Measurements from ENCODE around the gene TSHZ2. TPM values are rescaled to one million over a fixed set of nuclear protein-coding genes. Genes with fewer than 3 reads are reported as not detected.

The TSHZ2 gene
- total RNA-seq, 1 donor from 2014 or later, result 19.8 TPM

DNA sequence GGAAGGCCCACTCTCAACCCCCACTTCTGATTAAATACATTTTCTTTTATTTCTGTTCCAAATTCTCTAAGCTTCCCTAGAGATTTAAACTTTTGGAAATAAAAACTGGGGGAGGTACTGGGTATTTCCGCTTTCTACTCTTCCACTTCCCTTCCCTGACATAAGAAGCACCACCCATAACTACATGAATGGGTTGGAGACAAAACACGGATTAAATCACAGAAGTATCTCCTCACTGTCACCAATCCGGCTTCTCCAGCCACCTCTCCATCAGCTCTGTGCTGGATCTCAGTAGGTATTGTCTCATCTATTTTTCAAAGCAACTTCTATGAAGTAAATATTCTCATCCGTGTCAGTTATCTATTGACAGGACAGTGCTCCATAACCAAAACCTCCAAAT is 150.7 kb downstream of the TSHZ2 start:
- peaks cover 3% of the 10 kb centered on the region for H3K27me3 Mint-ChIP-seq (ENCODE audit: low read depth)
- H3K27ac Mint-ChIP-seq, result no peak overlapping the region
- H3K36me3 Mint-ChIP-seq (ENCODE audit: low read depth), result no peaks in the 10 kb centered on the region
- H3K9me3 Mint-ChIP-seq, result no peaks in the 10 kb centered on the region
- no peak overlapping the region for H3K4me3 Mint-ChIP-seq (ENCODE audit: low read depth)
- H3K4me1 Mint-ChIP-seq (ENCODE audit: low read depth), result peaks cover 3% of the 10 kb centered on the region
- DNase-seq (ENCODE audit: low spot score), result no peak
- intact Hi-C loops (cut with micrococcal nuclease), result no loop called here

GRCh38 chr20:53124075-53124551 is 152.0 kb downstream of the TSHZ2 start:
- Mint-ChIP-seq H3K4me1 (ENCODE audit: low read depth) (peaks cover 8% of the 10 kb centered on the region), H3K9me3 (no peaks in the 10 kb centered on the region), H3K27me3 (ENCODE audit: low read depth) (peaks cover 3% of the 10 kb centered on the region), H3K4me3 (ENCODE audit: low read depth) (no peak overlapping the region), H3K27ac (no peak overlapping the region), H3K36me3 (ENCODE audit: low read depth) (no peaks in the 10 kb centered on the region)
- DNase-seq (ENCODE audit: low spot score), result no peak
- intact Hi-C loops (cut with micrococcal nuclease), result no loop called here

GRCh38 chr20:53124803-53125202 is 152.6 kb downstream of the TSHZ2 start:
- no peak overlapping the region for H3K4me3 Mint-ChIP-seq (ENCODE audit: low read depth)
- intact Hi-C loops (cut with micrococcal nuclease), result no loop called here
- H3K36me3 Mint-ChIP-seq (ENCODE audit: low read depth), result no peaks in the 10 kb centered on the region
- H3K4me1 Mint-ChIP-seq (ENCODE audit: low read depth), result peaks cover 8% of the 10 kb centered on the region
- H3K27ac Mint-ChIP-seq, result no peak overlapping the region
- no peak for DNase-seq (ENCODE audit: low spot score)
- no peaks in the 10 kb centered on the region for H3K9me3 Mint-ChIP-seq
- H3K27me3 Mint-ChIP-seq (ENCODE audit: low read depth), result peaks cover 2% of the 10 kb centered on the region

DNA sequence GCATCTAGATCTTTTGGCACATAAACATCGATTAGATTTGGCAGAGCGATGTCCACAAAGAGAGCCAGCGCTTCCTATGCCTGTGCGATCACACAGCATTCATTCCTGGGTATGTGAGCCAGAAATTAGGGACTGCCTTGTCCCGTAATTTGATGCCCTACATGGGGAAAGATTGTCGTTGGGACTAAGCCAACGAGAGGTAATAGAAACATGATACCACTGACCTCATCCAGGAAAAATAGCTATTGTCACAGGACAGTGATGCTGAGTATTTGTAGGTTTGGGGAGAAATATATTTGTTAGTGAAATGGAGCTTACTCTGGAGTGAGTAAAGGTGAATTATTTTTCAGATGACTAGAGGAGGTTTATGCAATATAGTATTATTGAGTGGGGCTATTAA is 154.0 kb downstream of the TSHZ2 start:
- no peaks in the 10 kb centered on the region for H3K27me3 Mint-ChIP-seq (ENCODE audit: low read depth)
- peaks cover 8% of the 10 kb centered on the region for H3K4me1 Mint-ChIP-seq (ENCODE audit: low read depth)
- no peak for DNase-seq (ENCODE audit: low spot score)
- H3K4me3 Mint-ChIP-seq (ENCODE audit: low read depth), result no peak overlapping the region
- intact Hi-C loops (cut with micrococcal nuclease), result no loop called here
- no peaks in the 10 kb centered on the region for H3K9me3 Mint-ChIP-seq
- no peaks in the 10 kb centered on the region for H3K36me3 Mint-ChIP-seq (ENCODE audit: low read depth)
- H3K27ac Mint-ChIP-seq, result no peak overlapping the region

DNA sequence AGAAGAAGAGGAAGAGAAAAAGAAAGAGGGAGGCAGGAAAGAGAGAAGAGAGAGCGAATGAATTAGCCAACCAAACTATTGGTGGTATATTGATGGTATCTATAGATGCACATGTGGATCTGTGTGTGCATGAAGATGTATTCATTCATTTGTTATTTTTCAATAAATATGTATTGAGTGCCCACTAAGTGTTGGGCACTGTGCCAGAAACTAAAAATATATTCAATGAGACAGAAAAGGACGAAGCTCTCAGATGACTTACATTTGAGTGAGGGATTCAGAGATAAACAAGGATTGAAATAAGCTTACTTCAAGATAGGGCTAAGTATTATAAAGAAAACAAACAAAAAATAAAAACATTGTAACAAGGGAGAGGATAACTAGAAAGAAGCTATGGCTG is 154.9 kb downstream of the TSHZ2 start:
- H3K27me3 Mint-ChIP-seq (ENCODE audit: low read depth), result no peaks in the 10 kb centered on the region
- DNase-seq (ENCODE audit: low spot score), result no peak
- H3K4me1 Mint-ChIP-seq (ENCODE audit: low read depth), result peaks cover 8% of the 10 kb centered on the region
- H3K4me3 Mint-ChIP-seq (ENCODE audit: low read depth), result no peak overlapping the region
- no peaks in the 10 kb centered on the region for H3K9me3 Mint-ChIP-seq
- intact Hi-C loops (cut with micrococcal nuclease), result no loop called here
- H3K36me3 Mint-ChIP-seq (ENCODE audit: low read depth), result no peaks in the 10 kb centered on the region
- H3K27ac Mint-ChIP-seq, result no peak overlapping the region

DNA sequence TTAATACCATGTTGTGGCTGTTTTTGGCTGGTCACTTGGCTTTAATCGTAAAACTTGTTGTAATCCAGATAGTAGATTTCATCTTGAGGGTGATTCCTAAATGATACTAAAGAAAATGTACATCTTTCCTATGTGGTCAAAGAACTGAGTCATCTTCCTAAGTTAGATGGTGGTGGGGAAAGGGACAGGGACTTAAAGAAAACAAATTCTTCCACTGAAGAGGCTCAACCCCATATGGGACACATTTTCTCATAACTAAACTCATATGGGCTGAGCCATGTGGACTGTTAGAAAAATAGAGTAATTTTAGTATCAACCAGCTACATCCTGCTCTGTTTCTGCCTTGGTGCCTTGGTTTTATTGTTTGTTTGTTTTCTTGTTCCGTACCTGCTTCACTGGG is 155.8 kb downstream of the TSHZ2 start:
- H3K27ac Mint-ChIP-seq, result peak overlapping the region; percentile 38

GRCh38 chr20:53129563-53129962 is 157.4 kb downstream of the TSHZ2 start:
- Mint-ChIP-seq H3K9me3 (no peaks in the 10 kb centered on the region), H3K4me3 (ENCODE audit: low read depth) (no peak overlapping the region), H3K4me1 (ENCODE audit: low read depth) (peaks cover 8% of the 10 kb centered on the region), H3K36me3 (ENCODE audit: low read depth) (no peaks in the 10 kb centered on the region), H3K27me3 (ENCODE audit: low read depth) (no peaks in the 10 kb centered on the region), H3K27ac (no peak overlapping the region)
- intact Hi-C loops (cut with micrococcal nuclease), result no loop called here
- DNase-seq (ENCODE audit: low spot score), result no peak

More for the DNA sequence above, 155.8 kb downstream of the TSHZ2 start:
- intact Hi-C loops (cut with micrococcal nuclease), result no loop called here
- Mint-ChIP-seq H3K27me3 (ENCODE audit: low read depth) (no peaks in the 10 kb centered on the region), H3K9me3 (no peaks in the 10 kb centered on the region), H3K4me3 (ENCODE audit: low read depth) (no peak overlapping the region), H3K36me3 (ENCODE audit: low read depth) (no peaks in the 10 kb centered on the region), H3K4me1 (ENCODE audit: low read depth) (peaks cover 8% of the 10 kb centered on the region)
- no peak for DNase-seq (ENCODE audit: low spot score)

DNA sequence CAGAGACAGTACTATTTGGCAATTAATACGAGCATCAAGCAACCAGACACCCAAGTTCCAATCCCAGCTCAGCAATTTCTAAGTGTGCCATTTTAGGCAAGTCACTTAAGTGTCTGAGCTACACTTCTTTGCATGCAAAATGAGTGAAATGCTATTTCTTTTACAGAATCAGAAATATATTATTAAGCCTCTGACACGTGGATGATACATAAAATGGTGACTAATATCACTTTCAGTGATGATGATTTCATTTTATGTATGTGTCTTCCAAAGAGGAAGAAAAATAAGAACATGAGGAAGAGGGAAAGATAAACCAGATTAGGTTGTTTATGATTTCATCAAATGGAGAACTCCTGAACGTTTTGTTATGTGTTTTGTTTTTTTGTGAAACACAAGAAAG is 158.6 kb downstream of the TSHZ2 start:
- Mint-ChIP-seq H3K4me3 (ENCODE audit: low read depth) (no peak overlapping the region), H3K9me3 (no peaks in the 10 kb centered on the region), H3K27me3 (ENCODE audit: low read depth) (no peaks in the 10 kb centered on the region), H3K36me3 (ENCODE audit: low read depth) (no peaks in the 10 kb centered on the region), H3K4me1 (ENCODE audit: low read depth) (peaks cover 8% of the 10 kb centered on the region), H3K27ac (no peak overlapping the region)
- intact Hi-C loops (cut with micrococcal nuclease), result no loop called here
- no peak for DNase-seq (ENCODE audit: low spot score)

DNA sequence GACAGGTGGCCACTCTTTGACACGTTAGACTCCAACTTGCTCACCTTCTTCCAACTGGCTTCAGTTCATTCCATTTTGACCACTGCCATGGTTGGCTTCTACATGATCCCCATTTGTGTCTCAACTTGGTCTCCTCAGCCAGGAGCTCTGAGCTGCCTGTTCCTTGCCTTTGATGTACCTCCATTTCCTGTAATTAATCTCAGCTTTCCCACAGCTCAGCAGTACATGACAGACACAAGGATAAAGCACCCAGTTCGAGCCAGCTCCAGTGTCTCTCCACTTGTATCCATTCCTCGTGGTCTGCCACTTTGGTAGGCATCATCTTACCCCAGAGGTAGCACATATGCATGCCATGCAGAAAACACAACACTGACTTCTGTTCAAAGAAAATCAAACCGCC is 161.0 kb downstream of the TSHZ2 start:
- H3K9me3 Mint-ChIP-seq, result no peaks in the 10 kb centered on the region
- intact Hi-C loops (cut with micrococcal nuclease), result no loop called here
- no peak for DNase-seq (ENCODE audit: low spot score)
- H3K27me3 Mint-ChIP-seq (ENCODE audit: low read depth), result no peaks in the 10 kb centered on the region
- peaks cover 3% of the 10 kb centered on the region for H3K4me1 Mint-ChIP-seq (ENCODE audit: low read depth)
- no peaks in the 10 kb centered on the region for H3K36me3 Mint-ChIP-seq (ENCODE audit: low read depth)
- H3K27ac Mint-ChIP-seq, result no peak overlapping the region
- H3K4me3 Mint-ChIP-seq (ENCODE audit: low read depth), result no peak overlapping the region

DNA sequence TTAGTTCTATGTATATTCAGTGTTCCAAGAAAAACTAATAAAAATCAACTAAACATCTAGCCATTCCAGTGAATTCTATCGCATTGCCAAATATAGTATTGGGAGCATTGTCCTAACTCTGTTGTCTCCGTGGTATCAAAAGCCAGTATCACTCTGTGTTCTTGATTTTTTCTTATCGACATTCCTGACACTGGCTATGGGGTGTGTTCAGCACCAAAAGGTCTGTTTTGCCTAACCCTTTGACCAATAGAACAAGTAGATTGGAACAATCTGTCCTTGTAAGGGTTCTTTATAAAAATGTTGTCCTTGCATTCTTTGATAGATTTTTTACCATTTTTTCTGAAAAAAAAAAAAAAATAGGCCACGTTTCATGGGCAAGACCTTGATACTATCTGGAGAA is 161.5 kb downstream of the TSHZ2 start:
- peaks cover 4% of the 10 kb centered on the region for H3K4me1 Mint-ChIP-seq (ENCODE audit: low read depth)

GRCh38 chr20:53136473-53136872 is 164.3 kb downstream of the TSHZ2 start:
- Mint-ChIP-seq H3K36me3 (ENCODE audit: low read depth) (peaks cover 1% of the 10 kb centered on the region), H3K4me1 (ENCODE audit: low read depth) (peaks cover 14% of the 10 kb centered on the region), H3K27ac (no peak overlapping the region), H3K4me3 (ENCODE audit: low read depth) (no peak overlapping the region), H3K27me3 (ENCODE audit: low read depth) (no peaks in the 10 kb centered on the region), H3K9me3 (no peaks in the 10 kb centered on the region)
- intact Hi-C loops (cut with micrococcal nuclease), result no loop called here
- DNase-seq (ENCODE audit: low spot score), result no peak

More for the DNA sequence above, 161.5 kb downstream of the TSHZ2 start:
- H3K27ac Mint-ChIP-seq, result no peak overlapping the region
- DNase-seq (ENCODE audit: low spot score), result no peak
- no peak overlapping the region for H3K4me3 Mint-ChIP-seq (ENCODE audit: low read depth)
- intact Hi-C loops (cut with micrococcal nuclease), result no loop called here
- H3K27me3 Mint-ChIP-seq (ENCODE audit: low read depth), result no peaks in the 10 kb centered on the region
- H3K36me3 Mint-ChIP-seq (ENCODE audit: low read depth), result no peaks in the 10 kb centered on the region
- no peaks in the 10 kb centered on the region for H3K9me3 Mint-ChIP-seq

DNA sequence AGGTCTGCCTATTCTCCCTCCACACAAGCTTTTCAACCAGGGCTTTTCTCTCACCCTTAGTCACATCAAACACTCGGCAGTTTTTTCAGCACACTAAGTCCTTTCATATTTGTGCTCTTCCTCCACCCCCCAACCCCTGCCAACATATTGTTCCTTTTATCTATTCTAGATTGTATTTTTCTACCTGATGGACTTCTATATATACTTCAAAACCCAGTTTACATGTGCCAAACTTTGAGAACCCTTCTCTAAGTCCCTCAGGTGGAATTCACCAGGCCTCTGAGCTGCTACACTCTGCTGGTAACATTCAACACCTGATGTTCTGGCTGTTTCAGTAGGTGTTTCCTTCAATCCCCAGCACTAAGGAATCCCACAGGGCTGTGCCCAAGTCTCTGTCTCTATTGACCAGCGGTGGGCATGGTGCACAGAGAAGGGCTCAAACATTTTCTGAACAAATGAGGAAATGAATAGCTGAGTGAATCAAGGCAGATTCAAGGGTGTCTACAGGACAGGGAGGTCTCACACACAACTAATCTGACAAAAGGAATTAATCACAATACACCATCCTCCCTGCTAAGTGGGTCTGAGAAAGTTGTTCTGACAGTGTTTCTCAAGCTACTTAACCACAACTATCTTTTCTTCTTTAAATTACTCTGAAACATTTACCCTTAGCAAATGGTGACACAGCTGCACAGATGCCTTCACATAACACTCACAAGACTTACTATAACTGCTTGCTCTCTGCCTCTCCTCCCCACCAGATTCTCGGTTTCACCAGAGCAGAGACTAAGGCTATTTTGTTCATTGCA is 166.5 kb downstream of the TSHZ2 start:
- no peak overlapping the region for H3K4me3 Mint-ChIP-seq (ENCODE audit: low read depth)
- no peak for DNase-seq (ENCODE audit: low spot score)
- intact Hi-C loops (cut with micrococcal nuclease), result loop anchor here (2.0 kb wide), 1 partner anchor 60 kb away; no protein-coding TSS in a partner anchor

GRCh38 chr20:53141201-53142050 is 169.3 kb downstream of the TSHZ2 start:
- Mint-ChIP-seq H3K36me3 (ENCODE audit: low read depth) (peaks cover 11% of the 10 kb centered on the region), H3K4me3 (ENCODE audit: low read depth) (no peak overlapping the region), H3K27ac (no peak overlapping the region), H3K9me3 (no peaks in the 10 kb centered on the region), H3K4me1 (ENCODE audit: low read depth) (peaks cover 34% of the 10 kb centered on the region), H3K27me3 (ENCODE audit: low read depth) (no peaks in the 10 kb centered on the region)
- intact Hi-C loops (cut with micrococcal nuclease), result no loop called here
- no peak for DNase-seq (ENCODE audit: low spot score)

More for the DNA sequence above, 166.5 kb downstream of the TSHZ2 start:
- H3K27me3 Mint-ChIP-seq (ENCODE audit: low read depth), result no peaks in the 10 kb centered on the region
- H3K4me1 Mint-ChIP-seq (ENCODE audit: low read depth), result peaks cover 21% of the 10 kb centered on the region
- H3K9me3 Mint-ChIP-seq, result no peaks in the 10 kb centered on the region
- H3K36me3 Mint-ChIP-seq (ENCODE audit: low read depth), result peaks cover 11% of the 10 kb centered on the region
- no peak overlapping the region for H3K27ac Mint-ChIP-seq

Data from activated T-helper 2 cell treated with anti-CD3 and anti-CD28 coated beads, Interferon-gamma antibody, Interleukin-2, Interleukin-4, amounts not matched to agents 10 μg/mL and 5 μg/mL and 100 μg/mL, durations not matched to agents 14 hours and 24 hours and 36 hours (primary cell).